D721Med (cell line): Measurements from ENCODE around the gene CYBB.

Experiments used
- DNase-seq: peaks from one replicate; pipeline ENCODE4 v3.0.0; 2011; ENCODE audit warnings: low spot score; ENCODE audit not compliant: insufficient read length
- FAIRE-seq: peaks from 2 replicates; lab custom pipeline; 2011; peaks lifted over from hg19 to GRCh38; lab: Jason Lieb, UNC
- CTCF ChIP-seq: IDR thresholded peaks from 2 replicates; pipeline ENCODE4 v1.5.1; 2012; ENCODE audit warnings: mild to moderate bottlenecking, control low read depth; ENCODE audit not compliant: insufficient read depth; ENCODE audit errors: missing control alignments

The CYBB gene

GRCh38 chrX:37815366-37815765 lies 35.5 kb downstream of the CYBB start:
- DNase-seq: no peak
- no peak for TF ChIP-seq CTCF
- no peak for FAIRE-seq

GRCh38 chrX:37816766-37817165 lies 36.9 kb downstream of the CYBB start:
- no peak for FAIRE-seq
- no peak for TF ChIP-seq CTCF

GRCh38 chrX:37817176-37817575 lies 37.3 kb downstream of the CYBB start:
- DNase-seq (no peak), FAIRE-seq (no peak)
- no peak for TF ChIP-seq CTCF

More at GRCh38 chrX:37816766-37817165, 36.9 kb downstream of the CYBB start:
- no peak for DNase-seq

- no peak for TF ChIP-seq CTCF
- FAIRE-seq (no peak), DNase-seq (no peak)
These were observed 37.7 kb downstream of the CYBB start for GRCh38 chrX:37817579-37817978.

- DNase-seq (no peak), FAIRE-seq (no peak)
- no peak for TF ChIP-seq CTCF
These were observed 38.2 kb downstream of the CYBB start for GRCh38 chrX:37818031-37818430.

- DNase-seq: no peak
- TF ChIP-seq CTCF: no peak
- no peak for FAIRE-seq
These were observed 40.8 kb downstream of the CYBB start for GRCh38 chrX:37820646-37821045.

GRCh38 chrX:37824491-37825214 lies 44.8 kb downstream of the CYBB start:
- FAIRE-seq: no peak
- DNase-seq: no peak
- no peak for TF ChIP-seq CTCF
